ENCODE data around the gene CASK. TPM values are rescaled to one million over a fixed set of nuclear protein-coding genes. Genes with fewer than 3 reads are reported as not detected.

The CASK gene
- total RNA-seq, 2 experiments from 2014 or later, result 18.2 to 20.2 TPM

DNA sequence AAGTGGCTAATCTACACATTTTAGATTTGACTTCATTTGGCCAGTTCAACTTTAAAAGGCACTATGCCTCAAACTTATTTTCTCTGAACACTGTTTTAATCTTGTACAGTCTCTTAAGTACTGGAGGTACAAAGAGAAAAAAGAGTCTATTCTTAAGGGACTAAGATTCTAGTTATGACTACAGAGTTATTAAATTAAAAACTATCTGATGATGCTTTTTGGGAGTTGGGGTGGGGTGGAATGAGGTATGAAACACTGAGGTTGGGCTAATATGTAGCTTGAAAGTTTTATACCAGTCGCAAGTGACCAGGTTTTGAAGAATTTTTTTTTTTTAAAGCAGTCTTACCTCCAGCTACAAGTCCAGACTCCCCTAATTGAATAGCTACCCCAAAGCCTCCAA, 252.3 kb downstream of the CASK start:
- ATAC-seq (no peak), DNase-seq (no peak)
- TF ChIP-seq, protein P1, sequence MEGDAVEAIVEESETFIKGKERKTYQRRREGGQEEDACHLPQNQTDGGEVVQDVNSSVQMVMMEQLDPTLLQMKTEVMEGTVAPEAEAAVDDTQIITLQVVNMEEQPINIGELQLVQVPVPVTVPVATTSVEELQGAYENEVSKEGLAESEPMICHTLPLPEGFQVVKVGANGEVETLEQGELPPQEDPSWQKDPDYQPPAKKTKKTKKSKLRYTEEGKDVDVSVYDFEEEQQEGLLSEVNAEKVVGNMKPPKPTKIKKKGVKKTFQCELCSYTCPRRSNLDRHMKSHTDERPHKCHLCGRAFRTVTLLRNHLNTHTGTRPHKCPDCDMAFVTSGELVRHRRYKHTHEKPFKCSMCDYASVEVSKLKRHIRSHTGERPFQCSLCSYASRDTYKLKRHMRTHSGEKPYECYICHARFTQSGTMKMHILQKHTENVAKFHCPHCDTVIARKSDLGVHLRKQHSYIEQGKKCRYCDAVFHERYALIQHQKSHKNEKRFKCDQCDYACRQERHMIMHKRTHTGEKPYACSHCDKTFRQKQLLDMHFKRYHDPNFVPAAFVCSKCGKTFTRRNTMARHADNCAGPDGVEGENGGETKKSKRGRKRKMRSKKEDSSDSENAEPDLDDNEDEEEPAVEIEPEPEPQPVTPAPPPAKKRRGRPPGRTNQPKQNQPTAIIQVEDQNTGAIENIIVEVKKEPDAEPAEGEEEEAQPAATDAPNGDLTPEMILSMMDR (IDR thresholded peaks at IDR 0.05), result no peak
- Mint-ChIP-seq H3K27ac (no peak overlapping the region), H3K36me3 (ENCODE audit: low read depth) (peaks cover 14% of the 10 kb centered on the region), H3K4me1 (ENCODE audit: low read depth) (peaks cover 55% of the 10 kb centered on the region), H3K4me3 (no peak overlapping the region), H3K9me3 (no peaks in the 10 kb centered on the region), H3K27me3 (no peaks in the 10 kb centered on the region)
- intact Hi-C loops (cut with micrococcal nuclease), result no loop called here
- ChIA-PET POLR2A (no interaction called here), CTCF (no interaction called here)

- H3K4me1 Mint-ChIP-seq (ENCODE audit: low read depth), result peaks cover 61% of the 10 kb centered on the region
Observed at GRCh38 chrX:41670112-41670511, 253.2 kb downstream of the CASK start.

DNA sequence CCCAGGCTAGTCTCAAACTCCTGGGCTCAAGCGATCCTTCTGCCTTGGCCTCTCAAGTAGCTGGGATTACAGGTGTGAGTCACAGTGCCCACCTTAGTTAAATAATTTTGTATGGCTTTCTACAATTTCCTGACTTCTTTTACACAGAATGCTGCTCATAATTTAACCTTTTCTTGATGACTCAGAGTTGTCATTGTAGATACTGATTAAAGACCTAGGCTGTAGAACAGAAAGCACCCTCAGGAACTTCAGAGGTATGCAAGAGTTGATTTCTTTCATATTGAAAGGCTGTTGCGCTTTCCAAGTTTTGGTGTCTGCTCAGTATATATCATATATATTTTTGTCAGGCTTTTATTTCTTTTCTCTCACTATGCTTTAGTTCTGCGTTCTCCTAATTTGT, 255.7 kb downstream of the CASK start:
- H3K27ac Mint-ChIP-seq, result peak overlapping the region; percentile 66
- no peaks in the 10 kb centered on the region for H3K9me3 Mint-ChIP-seq
- no peak overlapping the region for H3K4me3 Mint-ChIP-seq
- DNase-seq, result no peak
- ChIA-PET CTCF (interaction anchor here (2.6 kb wide), 1 partner anchor 92 kb away, joined by 9 read pairs; no protein-coding TSS in a partner anchor), POLR2A (no interaction called here)
- no peaks in the 10 kb centered on the region for H3K27me3 Mint-ChIP-seq
- ATAC-seq, result peak; percentile 66
- TF ChIP-seq, protein P1 (IDR thresholded peaks at IDR 0.05), result no peak
- peaks cover 70% of the 10 kb centered on the region for H3K4me1 Mint-ChIP-seq (ENCODE audit: low read depth)
- intact Hi-C loops (cut with micrococcal nuclease), result loop anchor here (5.0 kb wide), 1 partner anchor 55 kb away; the partner anchor contains the start of gene GPR82
- H3K36me3 Mint-ChIP-seq (ENCODE audit: low read depth), result peaks cover 13% of the 10 kb centered on the region

More at GRCh38 chrX:41670112-41670511, 253.2 kb downstream of the CASK start:
- intact Hi-C loops (cut with micrococcal nuclease), result no loop called here
- no peak overlapping the region for H3K4me3 Mint-ChIP-seq
- H3K27me3 Mint-ChIP-seq, result no peaks in the 10 kb centered on the region
- DNase-seq (no peak), ATAC-seq (no peak)
- TF ChIP-seq, protein P1 (IDR thresholded peaks at IDR 0.05), result no peak
- peaks cover 16% of the 10 kb centered on the region for H3K36me3 Mint-ChIP-seq (ENCODE audit: low read depth)
- H3K27ac Mint-ChIP-seq, result peak overlapping the region; percentile 34
- no peaks in the 10 kb centered on the region for H3K9me3 Mint-ChIP-seq
- ChIA-PET POLR2A (interaction anchor here (0.6 kb wide), 1 partner anchor 1398 kb away, joined by 3 read pairs; no protein-coding TSS in a partner anchor), CTCF (no interaction called here)

DNA sequence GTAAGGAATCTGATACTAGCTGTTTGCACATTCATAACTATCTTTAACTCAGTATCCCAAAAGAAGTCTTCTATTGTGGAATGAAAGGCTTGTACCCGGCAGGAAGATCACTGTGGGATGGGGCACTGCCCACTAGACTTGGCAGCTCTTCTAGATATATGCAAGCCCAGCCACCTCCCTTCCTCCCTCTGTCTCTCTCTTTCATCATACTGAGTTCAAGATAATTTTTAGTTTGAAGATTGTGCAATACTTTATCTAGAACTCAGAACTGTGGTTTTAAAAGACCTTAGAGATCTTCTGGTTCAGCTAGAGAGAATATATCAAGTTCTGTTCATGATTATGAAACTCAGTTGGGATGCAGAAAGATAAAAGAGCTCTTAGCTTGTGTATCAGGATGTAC, 257.1 kb downstream of the CASK start:
- intact Hi-C loops (cut with micrococcal nuclease), result loop anchor here (5.0 kb wide), 1 partner anchor 56 kb away; the partner anchor contains the start of gene GPR82
- Mint-ChIP-seq H3K27me3 (no peaks in the 10 kb centered on the region), H3K4me1 (ENCODE audit: low read depth) (peaks cover 65% of the 10 kb centered on the region), H3K27ac (peak overlapping the region; percentile 89), H3K36me3 (ENCODE audit: low read depth) (peaks cover 15% of the 10 kb centered on the region), H3K9me3 (no peaks in the 10 kb centered on the region), H3K4me3 (peak overlapping the region; percentile 29)
- ChIA-PET POLR2A (no interaction called here), CTCF (interaction anchor here (1.1 to 2.6 kb wide), 2 partner anchors 21 to 93 kb away, joined by 4 to 9 read pairs; no protein-coding TSS in a partner anchor)
- DNase-seq (peak; percentile 18), ATAC-seq (peak; percentile 40)
- TF ChIP-seq, protein P1 (IDR thresholded peaks at IDR 0.05), result no peak

DNA sequence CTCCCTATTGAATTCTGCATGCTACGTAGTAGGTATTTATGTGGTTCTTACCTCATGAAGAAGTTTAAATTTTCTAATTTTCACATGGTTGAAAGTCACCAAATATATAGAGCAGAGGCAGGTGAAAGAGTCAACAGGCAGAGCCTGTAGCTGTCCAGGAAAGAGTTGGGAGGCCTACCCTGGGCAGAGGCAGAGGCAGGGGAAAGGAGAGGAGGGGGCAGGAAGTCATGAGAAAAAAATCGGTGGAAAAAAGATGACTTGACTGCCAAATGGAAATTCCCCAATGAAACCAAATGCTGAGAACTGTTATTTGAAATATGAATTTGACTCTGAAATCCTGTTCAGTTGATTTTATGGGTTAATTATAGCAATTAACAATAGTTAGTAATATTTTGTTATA, 257.7 kb downstream of the CASK start:
- peaks cover 61% of the 10 kb centered on the region for H3K4me1 Mint-ChIP-seq (ENCODE audit: low read depth)
- DNase-seq, result no peak
- peak overlapping the region; percentile 56 for H3K4me3 Mint-ChIP-seq
- TF ChIP-seq, protein P1 (IDR thresholded peaks at IDR 0.05), result no peak
- no peaks in the 10 kb centered on the region for H3K27me3 Mint-ChIP-seq
- ATAC-seq, result no peak
- ChIA-PET POLR2A (no interaction called here), CTCF (interaction anchor here (1.1 kb wide), 1 partner anchor 21 kb away, joined by 4 read pairs; no protein-coding TSS in a partner anchor)
- H3K27ac Mint-ChIP-seq, result peak overlapping the region; percentile 89
- H3K36me3 Mint-ChIP-seq (ENCODE audit: low read depth), result peaks cover 16% of the 10 kb centered on the region
- intact Hi-C loops (cut with micrococcal nuclease), result loop anchor here (5.0 kb wide), 1 partner anchor 57 kb away; the partner anchor contains the start of gene GPR82
- no peaks in the 10 kb centered on the region for H3K9me3 Mint-ChIP-seq

Measured in activated CD8-positive, alpha-beta T cell treated with anti-CD3 and anti-CD28 coated beads for 36 hours (primary cell).